Psoas muscle (tissue), 8 donors: ENCODE measurements around the gene USP28. TPM values are rescaled to one million over a fixed set of nuclear protein-coding genes. Genes with fewer than 3 reads are reported as not detected.
"Not testable (repeated sequence)": the region's sequence is repeated elsewhere in the genome, so short reads cannot be mapped to it uniquely, and the experiment has no call there.

Experiments used
- ATAC-seq, 4 donors: fragments of 200-7000 bp; cut with Tn5 transposase; one replicate each; pipeline ENCODE4 v1.9.1; 2020; ENCODE audit warnings: moderate library complexity in 3 of 4, mild to moderate bottlenecking in 2 of 4
- DNase-seq, 2 donors: peaks; one replicate each; pipeline ENCODE4 v3.0.0-alpha.2; 2020
- H3K27ac ChIP-seq: fragments of 200-600 bp; one replicate; pipeline ENCODE4 v1.8.0; 2022
- H3K27me3 ChIP-seq, 3 donors: fragments of 200-600 bp in 1 of 3; one replicate each; pipeline versions ENCODE4 v1.6.1 to v1.8.0; 2013 to 2022; ENCODE audit warnings: low read length in 2 of 3, mild to moderate bottlenecking in 2 of 3, moderate library complexity in 1 of 3; ENCODE audit not compliant: insufficient read depth in 3 of 3
- H3K36me3 ChIP-seq, 2 donors: fragments of 200-600 bp in 1 of 2; one replicate each; pipeline versions ENCODE4 v1.6.1 to v1.8.0; 2013 to 2022; ENCODE audit warnings: low read depth in 1 of 2, mild to moderate bottlenecking in 1 of 2, moderate library complexity in 1 of 2; ENCODE audit not compliant: insufficient read depth in 1 of 2
- H3K4me1 ChIP-seq: fragments of 200-600 bp; one replicate; pipeline ENCODE4 v1.8.0; 2022
- H3K4me3 ChIP-seq: fragments of 200-600 bp; one replicate; pipeline ENCODE4 v1.8.0; 2022; ENCODE audit warnings: mild to moderate bottlenecking
- H3K9me3 ChIP-seq: fragments of 200-600 bp; one replicate; pipeline ENCODE4 v1.8.0; 2022
- WGBS, 3 donors: extraction: QIAGEN DNeasy Blood & Tissue Kit; methylation state at CpG; one replicate each; pipeline versions ENCODE4 v1.1.6 to v1.1.7; 2013; 5-methylcytosine and 5-hydroxymethylcytosine counted together
- intact Hi-C, 2 donors: fragments of 100-400 bp; cut with DNase I; formaldehyde crosslinking; loops; one replicate each; pipeline versions ENCODE4 v1.11.0 to v1.14.2; 2022
- polyA plus RNA-seq, 3 donors: library from polyadenylated mRNA; stranded (reverse); fragments of 200-250 nt; gene quantifications; one replicate each; pipeline ENCODE4 v1.2.3, GENCODE V29; 2013
- total RNA-seq, 4 donors: library from RNA; stranded (reverse); fragmentation: NEBNext Ultra II Directional in 2 of 4; extraction: Animal tissue kit (Norgen Biotek cat#: 25700) in 2 of 4; gene quantifications; one replicate each; pipeline versions ENCODE4 v1.2.1 to v1.2.4, GENCODE V29; 2021 to 2023
- TF ChIP-seq, protein P1 (sequence below): fragments of 200-600 bp; IDR thresholded peaks from one replicate; pipeline ENCODE4 v1.8.0; 2022; ENCODE audit warnings: antibody characterized with exemption
- donor health status: healthy with polysubstance abuse.
- donor health status: DM: no; HTN: no; CAD: no; lungs with moderate emphysema.
- donor health status: Bipolar disorder and iron deficiency.
- donor health status: healthy.
- donor health status: DM: yes; HTN: yes; CAD: no.
- donor health status: DM: no; HTN: no; CAD: no.
- donor health status: DM: no; HTN: no; CAD: no.
- donor health status: DM: yes; HTN: yes; CAD: no.

The USP28 gene
- total and polyA plus RNA-seq, 7 donors = 35.4 to 224 (median 112) TPM

DNA sequence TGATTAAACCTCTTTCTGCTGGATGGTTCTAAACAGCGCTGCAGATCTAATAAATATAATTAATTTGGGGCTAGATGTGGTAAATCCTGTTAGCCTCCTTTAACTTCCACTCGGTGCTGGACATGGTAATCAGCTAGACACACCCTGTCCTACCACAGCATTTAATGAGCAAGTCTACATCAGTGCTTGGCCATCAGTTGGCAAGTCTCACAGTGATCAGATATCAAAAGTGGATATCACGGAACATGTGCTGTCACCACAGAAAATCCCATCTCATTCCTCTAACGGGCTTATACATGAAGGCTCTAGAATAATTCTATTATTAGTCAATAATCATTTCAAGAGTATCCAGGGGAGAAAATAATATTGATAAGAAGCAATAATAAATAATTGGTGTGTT, 5.6 kb upstream of the USP28 start:
- WGBS, 3 donors = 40 to 52% (median 45%) methylated on average over 4 of the region's 4 CpGs
- no peak overlapping the region for H3K4me3 ChIP-seq
- no peaks in the 10 kb centered on the region for H3K27me3 ChIP-seq
- no peak for DNase-seq
- no peaks in the 10 kb centered on the region for H3K9me3 ChIP-seq
- intact Hi-C loops = no loop called here
- H3K27ac ChIP-seq = no peak overlapping the region
- H3K36me3 ChIP-seq = no peaks in the 10 kb centered on the region
- peaks cover 15% of the 10 kb centered on the region for H3K4me1 ChIP-seq
- TF ChIP-seq, protein P1, sequence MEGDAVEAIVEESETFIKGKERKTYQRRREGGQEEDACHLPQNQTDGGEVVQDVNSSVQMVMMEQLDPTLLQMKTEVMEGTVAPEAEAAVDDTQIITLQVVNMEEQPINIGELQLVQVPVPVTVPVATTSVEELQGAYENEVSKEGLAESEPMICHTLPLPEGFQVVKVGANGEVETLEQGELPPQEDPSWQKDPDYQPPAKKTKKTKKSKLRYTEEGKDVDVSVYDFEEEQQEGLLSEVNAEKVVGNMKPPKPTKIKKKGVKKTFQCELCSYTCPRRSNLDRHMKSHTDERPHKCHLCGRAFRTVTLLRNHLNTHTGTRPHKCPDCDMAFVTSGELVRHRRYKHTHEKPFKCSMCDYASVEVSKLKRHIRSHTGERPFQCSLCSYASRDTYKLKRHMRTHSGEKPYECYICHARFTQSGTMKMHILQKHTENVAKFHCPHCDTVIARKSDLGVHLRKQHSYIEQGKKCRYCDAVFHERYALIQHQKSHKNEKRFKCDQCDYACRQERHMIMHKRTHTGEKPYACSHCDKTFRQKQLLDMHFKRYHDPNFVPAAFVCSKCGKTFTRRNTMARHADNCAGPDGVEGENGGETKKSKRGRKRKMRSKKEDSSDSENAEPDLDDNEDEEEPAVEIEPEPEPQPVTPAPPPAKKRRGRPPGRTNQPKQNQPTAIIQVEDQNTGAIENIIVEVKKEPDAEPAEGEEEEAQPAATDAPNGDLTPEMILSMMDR = no peak
- peak in 2 of 4 donors; percentile 18 to 35 for ATAC-seq

DNA sequence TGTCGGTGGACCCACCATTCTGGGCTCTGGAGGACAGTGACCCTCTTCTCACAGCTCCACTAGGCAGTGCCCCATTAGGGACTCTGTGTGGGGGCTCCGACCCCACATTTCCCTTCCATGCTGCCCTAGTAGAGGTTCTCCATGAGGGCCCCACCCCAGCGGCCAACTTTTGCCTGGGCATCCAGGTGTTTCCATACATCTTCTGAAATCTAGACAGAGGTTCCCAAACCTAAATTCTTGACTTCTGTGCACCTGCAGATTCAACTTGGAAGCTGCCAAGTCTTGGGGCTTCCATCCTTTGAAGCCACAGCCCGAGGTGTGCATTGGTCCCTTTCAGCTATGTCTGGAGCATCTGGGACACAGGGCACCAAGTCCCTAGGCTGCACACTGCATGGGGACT, 4.1 kb upstream of the USP28 start:
- ATAC-seq, H3K4me3 ChIP-seq, DNase-seq, H3K27me3 ChIP-seq, H3K27ac ChIP-seq, H3K36me3 ChIP-seq, H3K9me3 ChIP-seq, intact Hi-C loops: not testable (repeated sequence)
- 96 to 99% (median 96%) methylated on average over 4 of the region's 4 CpGs for WGBS, 3 donors
- H3K4me1 ChIP-seq = peaks cover 15% of the 10 kb centered on the region

DNA sequence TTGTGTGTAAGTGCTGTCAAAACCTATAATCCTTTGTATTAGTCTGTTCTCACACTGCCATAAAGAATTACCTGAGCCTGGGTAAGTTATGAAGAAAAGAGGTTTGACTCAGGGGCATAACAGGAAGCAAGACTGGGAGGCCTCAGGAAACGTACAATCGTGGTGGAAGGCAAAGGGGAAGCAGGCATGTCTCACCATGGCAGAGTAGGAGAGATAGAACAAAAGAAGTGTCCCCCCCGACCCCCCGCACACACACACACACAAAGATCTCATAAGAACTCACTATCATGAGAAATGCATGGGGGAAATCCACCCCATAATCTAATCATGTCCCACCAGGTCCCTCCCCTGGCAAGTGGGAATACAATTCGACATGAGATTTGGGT, 2.3 kb upstream of the USP28 start:
- intact Hi-C loops = no loop called here
- no peak overlapping the region for H3K27ac ChIP-seq
- no peak for DNase-seq
- H3K36me3 ChIP-seq = no peaks in the 10 kb centered on the region
- no peaks in the 10 kb centered on the region for H3K27me3 ChIP-seq
- no peak overlapping the region for H3K4me3 ChIP-seq
- 75 to 81% (median 79%) methylated on average over 5 of the region's 5 CpGs for WGBS, 3 donors
- H3K4me1 ChIP-seq = peaks cover 21% of the 10 kb centered on the region
- no peaks in the 10 kb centered on the region for H3K9me3 ChIP-seq
- no peak for ATAC-seq
- TF ChIP-seq, protein P1 = no peak

DNA sequence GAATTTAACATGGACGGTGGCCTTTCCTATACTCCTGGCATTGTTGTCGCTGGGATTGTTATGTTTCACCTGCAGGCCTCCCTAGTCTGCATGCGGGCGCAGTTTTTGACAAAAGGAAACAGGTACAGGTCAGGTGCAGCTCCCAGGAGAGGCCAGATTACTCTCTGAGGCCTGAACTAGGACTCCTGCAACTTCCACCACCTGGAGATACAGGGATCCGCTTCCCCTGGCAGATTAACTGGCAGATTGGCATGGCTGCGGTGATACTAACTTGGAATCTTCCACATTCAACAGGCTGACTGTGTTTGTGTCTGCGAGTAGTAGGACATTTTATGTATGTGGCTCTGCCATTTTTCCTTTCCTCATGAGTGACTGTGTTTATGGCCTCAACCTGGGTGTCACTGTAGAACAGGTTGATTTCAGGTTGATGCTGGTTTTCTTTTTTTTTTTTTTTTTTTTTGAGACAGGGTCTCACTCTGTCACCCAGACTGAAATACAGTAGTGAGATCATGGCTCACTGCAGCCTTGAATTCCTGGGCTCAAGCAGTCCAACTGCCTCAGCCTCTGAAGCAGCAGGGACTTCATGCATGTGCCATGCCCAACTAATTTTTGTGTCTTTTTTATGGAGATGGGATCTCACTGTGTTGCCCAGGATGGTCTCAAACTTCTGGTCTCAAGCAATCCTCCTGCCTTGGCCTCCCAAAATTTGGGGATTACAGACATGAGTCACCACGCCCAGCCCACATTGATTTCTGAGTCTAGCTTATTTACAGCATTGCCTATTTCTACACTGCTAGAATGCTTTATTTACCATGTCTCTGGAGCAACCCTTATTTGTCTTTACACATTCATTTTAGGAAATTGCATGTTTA, 1.7 kb upstream of the USP28 start:
- Histone ChIP-seq H3K9me3 (no peaks in the 10 kb centered on the region), H3K27me3 (no peaks in the 10 kb centered on the region), H3K4me1 (peaks cover 24% of the 10 kb centered on the region), H3K27ac (peak overlapping the region; percentile 94), H3K36me3 (no peaks in the 10 kb centered on the region), H3K4me3 (peak overlapping the region; percentile 77)
- ATAC-seq (no peak), DNase-seq (no peak)
- intact Hi-C loops = no loop called here
- WGBS, 3 donors = 96 to 97% (median 96%) methylated on average over 8 of the region's 8 CpGs
- TF ChIP-seq, protein P1 = no peak

DNA sequence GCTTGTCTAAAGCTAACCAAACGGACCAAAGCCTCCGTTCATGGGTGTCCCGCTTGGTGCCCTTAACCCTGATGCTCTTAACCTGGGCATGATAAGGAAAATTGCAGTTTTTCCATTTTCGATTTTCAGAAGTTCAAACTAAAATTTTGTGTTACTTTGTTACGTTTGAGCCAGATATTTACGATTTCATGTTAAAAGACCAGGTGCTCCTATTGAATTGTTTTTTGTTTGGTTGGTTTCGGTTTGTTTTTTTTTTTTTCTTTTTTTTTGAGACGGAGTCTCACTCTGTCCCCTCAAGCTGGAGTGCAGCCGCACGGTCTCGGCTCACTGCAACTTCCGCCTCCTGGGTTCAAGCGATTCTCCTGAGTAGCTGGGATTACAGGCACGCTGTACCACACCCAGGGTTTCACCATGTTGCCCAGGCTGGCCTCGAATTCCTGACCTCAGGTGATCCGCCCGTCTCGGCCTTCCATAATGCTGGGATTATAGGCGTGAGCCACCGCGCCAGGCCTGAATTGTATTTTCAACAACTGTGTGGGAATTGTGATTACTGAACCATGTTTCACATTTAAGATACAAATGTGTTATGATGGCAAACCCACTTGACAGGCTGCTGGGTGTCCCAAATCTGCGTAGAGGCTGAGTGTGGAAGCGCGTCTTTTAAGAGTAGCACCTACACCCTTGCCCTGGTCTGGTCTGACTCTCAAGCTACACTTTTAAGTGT, 864 bp upstream of the USP28 start:
- no peak for DNase-seq
- ATAC-seq = no peak
- Histone ChIP-seq H3K4me1 (peaks cover 24% of the 10 kb centered on the region), H3K4me3 (peak overlapping the region; percentile 77), H3K36me3 (no peaks in the 10 kb centered on the region), H3K27me3 (no peaks in the 10 kb centered on the region), H3K9me3 (no peaks in the 10 kb centered on the region), H3K27ac (peak overlapping the region; percentile 94)
- intact Hi-C loops = no loop called here
- TF ChIP-seq, protein P1 = no peak
- 63 to 70% (median 67%) methylated on average over 24 of the region's 24 CpGs for WGBS, 3 donors
